Measurements from ENCODE around the gene GAL3ST1. TPM values are rescaled to one million over a fixed set of nuclear protein-coding genes. Genes with fewer than 3 reads are reported as not detected.
"Not testable (repeated sequence)": the region's sequence is repeated elsewhere in the genome, so short reads cannot be mapped to it uniquely, and the experiment has no call there.

GAL3ST1 gene
- total RNA-seq, 1 donor from 2014 or later = 11.4 TPM

GRCh38 chr22:30565341-30565740 lies 9.1 kb downstream of the GAL3ST1 start:
- TF ChIP-seq, protein P1, sequence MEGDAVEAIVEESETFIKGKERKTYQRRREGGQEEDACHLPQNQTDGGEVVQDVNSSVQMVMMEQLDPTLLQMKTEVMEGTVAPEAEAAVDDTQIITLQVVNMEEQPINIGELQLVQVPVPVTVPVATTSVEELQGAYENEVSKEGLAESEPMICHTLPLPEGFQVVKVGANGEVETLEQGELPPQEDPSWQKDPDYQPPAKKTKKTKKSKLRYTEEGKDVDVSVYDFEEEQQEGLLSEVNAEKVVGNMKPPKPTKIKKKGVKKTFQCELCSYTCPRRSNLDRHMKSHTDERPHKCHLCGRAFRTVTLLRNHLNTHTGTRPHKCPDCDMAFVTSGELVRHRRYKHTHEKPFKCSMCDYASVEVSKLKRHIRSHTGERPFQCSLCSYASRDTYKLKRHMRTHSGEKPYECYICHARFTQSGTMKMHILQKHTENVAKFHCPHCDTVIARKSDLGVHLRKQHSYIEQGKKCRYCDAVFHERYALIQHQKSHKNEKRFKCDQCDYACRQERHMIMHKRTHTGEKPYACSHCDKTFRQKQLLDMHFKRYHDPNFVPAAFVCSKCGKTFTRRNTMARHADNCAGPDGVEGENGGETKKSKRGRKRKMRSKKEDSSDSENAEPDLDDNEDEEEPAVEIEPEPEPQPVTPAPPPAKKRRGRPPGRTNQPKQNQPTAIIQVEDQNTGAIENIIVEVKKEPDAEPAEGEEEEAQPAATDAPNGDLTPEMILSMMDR (conservative IDR thresholded peaks at IDR 0.05; ENCODE audit: low read depth, low read length) = no peak
- H3K4me3 ChIP-seq (ENCODE audit: low read depth, low read length) = no peak overlapping the region
- no peak for DNase-seq (ENCODE audit: low read depth)

- no peak overlapping the region for H3K4me3 ChIP-seq (ENCODE audit: low read depth, low read length)
- DNase-seq (ENCODE audit: low read depth) = no peak
- TF ChIP-seq, protein P1 (conservative IDR thresholded peaks at IDR 0.05; ENCODE audit: low read depth, low read length) = no peak
Measured at GRCh38 chr22:30564761-30565119, 9.7 kb downstream of the GAL3ST1 start.

GRCh38 chr22:30564045-30564760 lies 10.3 kb downstream of the GAL3ST1 start:
- TF ChIP-seq, protein P1 (conservative IDR thresholded peaks at IDR 0.05; ENCODE audit: low read depth, low read length) = no peak
- DNase-seq (ENCODE audit: low read depth) = no peak
- H3K4me3 ChIP-seq (ENCODE audit: low read depth, low read length) = no peak overlapping the region

DNA sequence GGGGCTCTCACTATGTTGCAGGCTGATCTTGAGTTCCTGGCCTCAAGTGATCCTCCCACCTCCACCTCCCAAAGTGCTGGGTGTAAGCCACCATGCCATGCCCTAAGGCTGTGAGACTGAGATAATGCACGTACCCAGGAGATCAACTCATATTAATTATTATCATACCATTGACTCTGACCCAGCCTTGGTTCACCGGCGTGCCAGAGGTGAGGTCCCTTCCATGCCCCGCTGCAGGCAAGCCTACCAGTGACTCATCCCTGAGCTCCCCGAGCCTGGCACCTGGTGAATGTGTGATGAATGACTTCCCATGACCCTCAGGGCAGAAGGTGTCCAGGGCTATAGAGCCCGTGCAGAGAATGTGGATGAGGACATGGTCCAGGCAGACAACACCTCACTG lies 12.1 kb downstream of the GAL3ST1 start:
- DNase-seq (ENCODE audit: low read depth) = peak; percentile 64
- no peak overlapping the region for H3K4me3 ChIP-seq (ENCODE audit: low read depth, low read length)
- TF ChIP-seq, protein P1 (conservative IDR thresholded peaks at IDR 0.05; ENCODE audit: low read depth, low read length) = no peak

- no peak overlapping the region for H3K4me3 ChIP-seq (ENCODE audit: low read depth, low read length)
- TF ChIP-seq, protein P1 (conservative IDR thresholded peaks at IDR 0.05; ENCODE audit: low read depth, low read length) = no peak
- no peak for DNase-seq (ENCODE audit: low read depth)
Measured at GRCh38 chr22:30561402-30562189, 12.9 kb downstream of the GAL3ST1 start.

DNA sequence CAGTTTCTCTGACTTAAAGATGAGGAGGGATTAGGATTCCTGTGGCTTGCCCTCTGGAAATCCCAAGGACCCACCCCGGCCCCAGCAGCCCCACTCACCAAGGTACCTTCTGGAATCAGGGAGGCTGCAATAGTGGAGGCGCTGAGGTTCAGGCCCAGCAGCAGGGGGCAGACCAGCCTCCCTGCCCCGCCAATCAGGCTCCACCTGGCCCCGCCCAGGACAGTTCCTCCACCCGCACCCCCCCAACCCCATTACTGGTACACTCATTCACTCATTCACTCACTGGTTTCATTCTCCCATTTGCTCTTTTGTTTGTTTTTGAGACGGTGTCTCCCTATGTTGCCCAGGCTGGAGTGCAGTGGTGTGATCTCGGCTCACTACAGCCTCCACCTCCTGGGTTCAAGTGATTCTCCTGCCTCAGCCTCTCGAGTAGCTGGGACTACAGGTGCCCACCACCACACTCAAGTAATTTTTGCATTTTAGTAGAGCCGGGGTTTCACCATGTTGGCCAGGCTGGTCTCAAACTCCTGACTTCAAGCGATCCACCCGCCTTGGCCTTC lies 13.7 kb downstream of the GAL3ST1 start:
- TF ChIP-seq, protein P1 (conservative IDR thresholded peaks at IDR 0.05; ENCODE audit: low read depth, low read length) = peak; percentile 45
- peak overlapping the region; percentile 43 for H3K4me3 ChIP-seq (ENCODE audit: low read depth, low read length)
- DNase-seq (ENCODE audit: low read depth) = not testable (repeated sequence)
